IMR-90 (cell line): ENCODE data around the gene OSBPL9.

ENCODE experiments used
- CEBPB ChIP-seq: IDR thresholded peaks from 2 replicates; pipeline ENCODE4 v1.6.1; 2012; ENCODE audit warnings: low read depth, low read length, improper control_type of control experiment
- CTCF ChIP-seq: conservative IDR thresholded peaks from 2 replicates; pipeline ENCODE4 v1.5.1; 2012; ENCODE audit warnings: mild to moderate bottlenecking, low read depth, low read length, improper control_type of control experiment
- MXI1 ChIP-seq: IDR thresholded peaks from 2 replicates; pipeline ENCODE4 v1.6.1; 2012; ENCODE audit warnings: low read depth, mild to moderate bottlenecking, low read length, moderate library complexity, borderline replicate concordance
- RAD21 ChIP-seq: IDR thresholded peaks from 2 replicates; pipeline ENCODE4 v1.6.1; 2012; ENCODE audit warnings: low read length, improper control_type of control experiment
- USF2 ChIP-seq: fragments of 150-350 bp; IDR thresholded peaks from 2 replicates; pipeline ENCODE4 v1.6.1; 2017; ENCODE audit warnings: mild to moderate bottlenecking, antibody characterized with exemption, low read length, low read depth

GRCh38 chr1:51663721-51664120 lies 46.8 kb downstream of the OSBPL9 start:
- no peak for TF ChIP-seq USF2
- TF ChIP-seq CTCF, result no peak
- TF ChIP-seq RAD21, result no peak
- TF ChIP-seq MXI1, result no peak
- no peak for TF ChIP-seq CEBPB
